Activated CD4-positive, alpha-beta T cell treated with anti-CD3 and anti-CD28 coated beads, Interleukin-10, Interleukin-2, amounts not matched to agents 100 ng/mL and 50 ng/mL, durations not matched to agents 16 hours and 8 hours (primary cell): ENCODE measurements around the gene MEOX2.

ENCODE experiments used
- DNase-seq: peaks from one replicate; pipeline ENCODE4 v3.0.0-alpha.2; 2020

Gene MEOX2

DNA sequence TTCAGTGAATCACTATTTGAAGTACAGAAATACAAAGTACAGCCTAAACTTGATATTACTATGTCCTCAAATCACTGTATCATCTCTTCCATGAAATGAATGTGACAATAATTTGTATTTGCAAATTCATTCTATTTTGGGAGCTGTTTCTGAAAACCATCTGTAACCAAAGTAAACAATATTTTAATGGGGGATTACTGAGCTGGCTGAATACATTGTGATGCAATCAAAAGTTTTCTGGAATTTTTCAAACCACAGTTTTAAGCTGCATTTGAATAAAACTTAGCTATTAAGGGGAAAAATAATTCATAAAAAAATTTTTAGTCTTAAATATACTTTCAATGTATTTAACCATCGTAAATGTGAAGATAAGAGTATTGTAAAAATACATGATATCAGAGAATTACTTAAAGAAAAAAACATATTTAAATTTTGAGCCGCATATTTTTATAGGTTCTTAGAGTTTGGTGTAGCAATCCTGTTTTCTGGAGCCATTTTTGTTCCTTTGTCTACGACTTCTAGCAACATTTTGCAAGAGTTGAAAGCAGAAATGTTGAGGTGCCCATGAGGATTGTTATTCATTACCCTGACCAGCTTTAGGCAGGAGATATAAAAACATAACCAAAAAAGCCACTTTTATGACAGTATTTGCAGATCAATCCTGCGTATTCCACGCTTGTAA lies 78.8 kb downstream of the MEOX2 start:
- DNase-seq: no peak

DNA sequence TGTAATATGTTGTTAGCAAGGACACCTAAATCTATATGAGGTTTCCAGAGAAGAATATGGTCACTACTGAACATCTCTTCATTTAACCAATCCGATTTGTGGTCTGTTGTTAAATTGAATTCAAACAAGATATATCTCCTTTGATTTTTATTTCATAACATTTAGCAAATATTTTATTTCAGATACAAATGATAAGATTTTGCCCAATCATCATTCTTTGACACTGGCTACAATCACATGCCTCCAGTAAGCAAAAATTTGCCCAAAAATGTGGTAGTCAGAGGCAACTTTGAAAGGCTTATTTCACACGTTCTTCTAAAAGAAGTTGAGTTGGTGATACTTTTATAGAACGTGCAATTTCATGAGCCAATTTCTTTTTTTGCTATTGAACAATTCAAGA lies 79.9 kb downstream of the MEOX2 start:
- DNase-seq: no peak

DNA sequence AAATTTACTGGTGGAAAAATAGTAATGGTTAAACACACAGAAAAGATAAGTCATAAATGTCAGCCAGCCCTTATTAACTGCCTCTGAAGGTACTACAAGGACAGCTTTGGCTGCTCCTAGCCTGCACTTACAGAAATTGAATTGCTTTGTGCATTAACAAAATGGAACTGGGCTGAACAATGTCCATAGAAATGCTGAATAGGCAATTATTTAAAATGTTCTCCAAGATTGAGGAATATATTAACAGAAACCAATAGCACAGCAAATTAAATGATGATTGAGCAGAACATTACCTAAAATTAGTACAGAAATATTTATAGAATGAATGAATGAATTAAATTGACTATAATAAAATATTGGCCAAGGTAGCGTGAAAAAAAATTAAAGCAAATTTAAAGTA lies 82.3 kb downstream of the MEOX2 start:
- no peak for DNase-seq

DNA sequence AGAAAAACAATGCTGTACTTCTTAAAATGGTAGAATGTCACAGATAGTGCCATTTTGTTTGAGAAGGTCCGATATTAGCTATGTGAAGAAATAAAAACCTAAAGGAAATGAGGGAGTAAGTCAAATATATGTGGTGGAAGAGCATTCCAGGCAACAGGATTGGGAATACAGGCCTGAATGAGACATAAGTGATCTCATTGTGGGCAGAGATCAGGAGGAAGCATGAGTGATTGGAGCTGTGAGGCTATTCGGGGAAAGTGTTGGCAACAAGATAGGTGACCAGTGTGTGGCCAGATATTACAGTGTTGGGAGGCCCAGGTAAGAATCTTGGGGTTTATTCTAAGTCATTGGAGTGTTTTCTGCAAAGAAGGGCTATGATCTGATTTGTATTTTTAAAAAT lies 83.4 kb downstream of the MEOX2 start:
- no peak for DNase-seq

DNA sequence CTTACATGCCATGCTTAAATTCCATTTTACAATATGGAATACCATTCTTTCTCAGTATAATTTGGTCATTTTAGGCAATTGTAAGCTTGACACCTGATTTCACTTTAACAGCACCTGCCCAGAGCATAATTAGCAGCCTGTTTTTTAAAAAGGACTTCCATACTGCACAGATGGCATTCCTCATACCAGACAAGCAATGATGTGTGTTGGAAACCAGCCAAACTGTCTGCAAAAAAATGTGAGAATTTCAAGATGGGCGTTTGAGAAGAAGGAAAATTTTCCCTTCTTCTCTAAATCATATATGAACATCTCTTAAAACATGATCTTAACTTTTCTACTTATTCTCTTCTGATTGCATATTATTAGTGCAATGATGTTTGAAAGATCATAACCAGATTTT lies 84.2 kb downstream of the MEOX2 start:
- DNase-seq: no peak

DNA sequence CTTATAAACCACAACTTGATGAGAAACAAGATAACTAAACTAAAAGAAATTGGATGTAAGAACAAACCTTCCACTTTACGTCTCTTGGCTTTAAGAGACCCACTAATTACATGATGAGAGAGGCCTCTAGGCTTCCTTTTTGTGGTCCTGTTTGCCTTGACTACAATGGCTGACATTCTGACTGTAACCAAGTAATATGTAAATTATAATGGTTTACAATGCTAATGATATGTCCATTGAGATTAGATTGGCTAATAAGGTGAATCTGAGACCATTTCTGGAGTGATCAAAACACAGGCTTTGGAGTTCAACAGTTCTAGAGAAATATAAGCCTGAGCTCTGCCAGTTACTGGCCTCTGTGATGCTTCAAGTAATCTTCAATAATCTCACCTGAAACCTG lies 85.3 kb downstream of the MEOX2 start:
- DNase-seq: no peak

DNA sequence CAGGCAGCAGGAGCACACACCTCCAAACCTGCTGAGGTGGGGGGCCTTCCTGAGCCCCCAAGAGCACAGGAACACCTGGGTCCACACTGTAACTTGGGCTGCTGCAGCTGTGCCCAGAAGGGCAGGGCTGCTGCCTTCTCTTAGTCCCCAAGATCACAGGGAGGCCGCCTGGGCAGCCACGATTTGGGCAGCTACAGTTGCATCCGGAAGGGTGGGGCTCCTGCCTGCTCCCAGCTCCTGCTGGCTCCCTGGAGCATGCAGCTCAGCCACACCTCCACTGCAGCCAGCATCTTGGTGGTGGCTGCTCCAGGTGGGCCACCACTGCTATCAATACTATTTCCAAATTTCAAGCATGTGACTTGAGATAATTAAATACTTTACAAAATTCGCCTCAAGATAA lies 86.2 kb downstream of the MEOX2 start:
- DNase-seq: no peak

DNA sequence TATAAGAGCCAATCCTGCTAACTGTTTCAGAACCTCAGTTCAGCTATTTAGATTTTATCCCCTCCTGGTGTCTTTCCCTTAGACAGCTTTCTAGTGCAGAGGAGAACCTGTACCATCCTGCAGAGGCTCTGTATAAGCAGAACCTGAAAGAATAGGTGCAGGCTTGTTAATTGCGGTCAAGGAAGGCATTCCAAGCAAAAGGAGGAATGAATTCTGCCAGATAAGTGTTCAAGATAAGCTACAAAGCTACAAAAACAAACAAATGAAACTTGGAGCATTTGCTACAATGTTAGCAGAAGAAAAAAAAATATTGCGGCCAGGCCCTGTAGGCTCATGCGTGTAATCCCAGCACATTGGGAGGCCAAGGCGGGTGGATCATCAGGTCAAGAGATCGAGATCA lies 92.0 kb downstream of the MEOX2 start:
- no peak for DNase-seq

DNA sequence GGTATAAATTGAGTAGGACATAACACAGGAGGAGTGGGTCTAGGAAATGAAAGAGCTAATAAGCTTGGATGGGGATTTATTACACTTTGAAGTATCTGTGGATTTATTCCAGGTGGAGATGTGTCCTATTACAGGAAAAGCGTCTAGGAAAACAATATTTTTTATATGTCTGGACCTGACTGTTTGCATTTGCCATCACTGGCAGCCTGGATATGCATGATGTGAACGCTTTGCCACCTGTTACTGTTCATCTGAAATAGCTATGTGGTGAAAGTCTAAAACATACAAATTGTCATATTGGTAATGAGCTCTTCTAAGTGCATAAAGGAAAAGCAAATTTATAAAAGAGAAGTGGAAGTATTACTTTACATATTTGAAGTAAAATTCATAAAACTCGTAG lies 93.1 kb downstream of the MEOX2 start:
- no peak for DNase-seq

DNA sequence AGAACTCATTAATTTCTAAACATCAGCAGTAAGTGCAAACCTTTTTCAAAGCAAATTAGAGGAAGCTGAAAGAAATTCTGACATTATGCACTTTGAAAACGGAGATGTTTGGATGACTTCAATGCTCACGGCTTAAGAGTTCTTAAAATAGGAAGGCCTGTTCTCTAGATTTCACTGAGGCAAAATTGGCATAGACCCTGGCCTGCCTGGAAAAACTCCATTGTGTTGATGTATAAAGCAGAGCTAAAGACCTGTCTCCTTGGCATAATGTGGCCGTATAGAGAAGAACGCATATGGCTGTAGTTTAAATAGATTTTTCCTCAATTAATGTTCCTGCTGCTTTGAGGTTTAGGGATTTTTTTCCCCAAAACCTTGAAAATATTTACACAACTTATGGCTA lies 100.2 kb downstream of the MEOX2 start:
- no peak for DNase-seq

DNA sequence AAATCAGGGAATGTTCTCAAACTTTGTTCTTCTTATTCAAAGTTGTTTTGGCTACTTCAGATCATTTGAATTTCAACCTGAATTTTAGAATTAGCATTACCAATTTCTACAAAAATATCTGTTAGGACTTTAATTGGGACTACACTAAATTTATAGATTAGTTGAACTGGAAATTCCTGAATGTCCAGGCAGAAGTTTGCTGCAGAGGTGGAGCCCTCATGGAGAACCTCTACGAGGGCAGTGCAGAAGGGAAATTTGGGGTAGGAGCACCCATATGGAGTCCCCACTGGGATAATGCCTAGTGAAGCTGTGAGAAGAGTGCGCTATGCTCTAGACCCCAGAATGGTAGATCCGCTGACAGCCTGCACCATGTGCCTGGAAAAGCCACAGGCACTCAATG lies 101.9 kb downstream of the MEOX2 start:
- no peak for DNase-seq

DNA sequence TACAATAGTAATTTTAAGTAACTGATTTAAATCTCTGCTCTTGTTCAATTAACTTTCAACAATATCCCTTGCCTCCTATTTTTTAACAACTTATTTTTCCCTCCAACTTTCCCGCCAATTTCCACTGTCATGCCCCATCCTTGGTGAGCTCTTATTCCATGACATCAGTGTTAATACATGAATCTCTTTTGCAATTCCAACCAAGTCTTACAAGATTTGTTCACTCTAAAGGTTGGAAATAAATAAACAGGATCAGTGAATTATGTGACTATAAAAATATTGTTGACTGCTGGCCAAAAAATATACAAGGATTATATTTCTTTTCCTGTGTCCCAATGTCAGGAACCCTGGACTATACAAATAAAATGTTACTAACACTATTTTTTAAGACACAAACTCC lies 103.7 kb downstream of the MEOX2 start:
- DNase-seq: no peak

DNA sequence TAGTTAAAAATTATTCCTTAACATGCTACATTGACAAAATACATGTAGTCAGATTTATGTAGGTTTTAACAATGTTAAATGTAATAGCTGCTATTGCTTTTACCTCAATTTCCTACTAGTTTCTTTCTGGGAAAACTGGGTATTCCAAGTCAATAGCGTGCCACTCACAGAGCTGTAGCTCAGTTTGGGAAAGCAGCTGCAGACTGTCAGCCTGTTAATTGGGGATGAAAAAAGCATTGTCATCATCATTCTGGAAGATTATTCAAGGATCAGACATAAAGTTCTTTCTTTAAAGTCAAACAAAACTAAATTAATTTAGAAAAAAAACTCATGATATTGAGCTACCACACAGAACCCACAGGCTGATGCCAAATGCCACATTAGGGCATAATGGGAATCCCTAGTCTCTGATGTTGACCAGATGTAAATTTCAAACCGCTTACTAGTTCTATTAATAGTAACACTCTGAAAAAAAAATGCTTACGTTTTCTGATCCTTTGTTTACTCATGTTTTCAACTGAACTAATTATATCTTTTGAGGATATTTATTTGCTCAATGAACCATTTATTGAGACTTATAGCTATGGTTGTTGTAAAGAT lies 105.0 kb downstream of the MEOX2 start:
- no peak for DNase-seq

DNA sequence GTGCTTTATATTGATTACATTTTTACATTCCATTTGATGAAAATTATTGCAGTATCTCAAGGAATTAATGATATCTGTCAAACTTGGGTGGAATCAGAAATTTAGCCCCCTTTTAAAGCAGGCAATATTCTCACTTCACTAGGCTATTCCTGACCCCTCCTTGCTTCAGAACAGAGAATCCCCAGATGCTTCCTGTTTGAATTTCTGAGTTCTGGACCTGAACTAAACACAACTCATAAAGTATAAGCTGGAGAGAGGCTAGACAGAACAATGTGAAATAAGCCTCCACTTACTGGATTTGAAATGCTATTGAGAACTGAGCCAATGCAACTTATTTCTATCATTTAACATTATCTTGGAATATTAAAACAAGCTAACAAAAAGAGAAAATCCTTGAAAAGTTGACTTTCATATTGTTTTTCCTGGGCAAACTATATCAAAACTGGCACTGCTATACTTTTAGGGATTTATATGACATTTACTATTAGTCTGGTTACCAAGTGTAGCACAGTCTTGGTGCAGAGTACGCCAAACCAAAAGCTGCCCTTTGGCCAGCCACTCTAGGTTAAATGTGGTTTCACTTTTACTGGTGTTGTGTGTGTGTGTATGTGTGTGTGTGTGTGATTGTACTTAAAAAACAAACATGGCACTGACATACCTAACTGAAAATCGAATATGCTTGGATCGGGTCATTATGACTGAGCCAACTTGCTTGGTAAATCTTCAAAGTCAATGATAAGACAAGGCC lies 105.7 kb downstream of the MEOX2 start:
- DNase-seq: no peak

DNA sequence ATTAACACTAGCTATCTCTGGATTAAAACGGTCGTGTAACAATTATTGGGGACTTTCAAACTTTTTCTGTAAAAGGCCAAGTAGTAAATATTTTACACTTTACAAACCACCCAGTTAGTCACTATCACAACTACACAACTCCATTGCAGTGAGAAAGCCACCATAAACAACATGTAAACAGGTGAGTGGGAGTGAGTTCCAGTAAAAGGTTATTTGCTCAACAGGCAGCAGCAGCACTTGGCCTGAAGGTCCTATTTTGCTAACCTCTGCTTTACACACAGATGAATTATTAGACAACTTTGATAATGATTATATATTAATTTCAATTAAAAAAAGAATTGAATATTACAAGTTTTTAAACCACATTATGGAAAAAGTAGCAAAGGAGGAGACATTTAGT lies 108.9 kb downstream of the MEOX2 start:
- no peak for DNase-seq

DNA sequence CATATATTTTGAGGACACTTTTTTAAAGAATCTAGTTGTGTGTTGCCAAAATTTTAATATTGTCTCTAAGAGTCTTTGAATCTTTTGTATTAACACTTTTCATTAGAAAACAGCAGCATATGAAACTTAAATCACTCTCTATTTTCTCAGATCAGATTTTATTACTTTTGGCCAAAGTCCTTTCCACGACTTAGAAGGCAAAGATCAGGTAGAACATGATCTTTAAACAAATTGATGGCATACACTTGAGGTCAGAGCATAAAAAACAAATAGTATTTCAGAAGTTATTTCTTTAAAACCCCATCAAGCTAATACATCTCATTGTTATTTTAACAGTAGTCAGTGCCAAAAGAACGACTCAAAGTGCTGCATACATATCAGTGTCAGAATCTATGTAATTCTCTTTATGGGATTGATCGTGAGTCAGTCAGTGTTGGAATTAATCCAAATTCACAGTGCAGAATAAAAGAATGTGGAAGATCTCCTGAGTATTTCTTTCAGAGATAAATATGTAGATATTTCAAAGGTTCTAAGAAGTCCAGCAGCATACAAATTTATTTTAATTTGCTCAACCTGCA lies 115.1 kb downstream of the MEOX2 start:
- DNase-seq: no peak

DNA sequence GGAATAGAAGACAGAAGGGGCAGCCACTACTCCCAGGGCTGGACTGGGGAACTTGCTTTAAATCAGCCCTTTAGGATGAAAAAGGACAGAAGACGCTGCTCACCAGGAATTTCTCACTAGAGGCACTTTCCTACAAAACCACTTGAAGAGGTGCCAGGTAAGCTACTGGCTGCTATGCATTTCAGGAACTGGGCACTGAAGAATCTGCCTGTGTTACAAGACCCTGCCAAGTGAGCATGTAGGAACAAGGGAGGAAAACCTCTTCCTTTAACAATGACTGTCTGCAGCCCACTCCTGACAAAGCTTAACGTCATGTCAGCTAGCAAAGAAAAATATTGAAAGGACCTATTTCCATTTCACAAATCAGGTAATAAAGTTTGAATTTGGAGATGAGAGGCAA lies 118.8 kb downstream of the MEOX2 start:
- no peak for DNase-seq

DNA sequence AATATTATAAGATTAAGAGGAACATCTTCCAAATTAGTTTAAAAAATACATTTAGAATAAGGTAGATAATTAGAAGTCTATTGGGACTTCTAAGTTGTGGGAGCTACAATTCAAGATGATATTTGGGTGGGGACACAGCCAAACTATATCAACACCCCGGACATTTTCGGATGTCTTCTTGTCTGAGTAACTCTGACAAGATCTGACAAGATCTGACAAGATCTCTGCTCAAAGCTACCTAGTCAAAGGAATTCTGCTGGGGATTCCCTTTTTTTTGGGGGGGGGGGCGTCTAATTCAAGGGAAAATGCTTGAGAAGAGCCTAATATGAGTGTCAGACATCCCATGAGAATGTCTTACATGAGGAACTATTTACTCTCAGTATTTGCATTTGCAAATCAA lies 119.4 kb downstream of the MEOX2 start:
- DNase-seq: no peak

DNA sequence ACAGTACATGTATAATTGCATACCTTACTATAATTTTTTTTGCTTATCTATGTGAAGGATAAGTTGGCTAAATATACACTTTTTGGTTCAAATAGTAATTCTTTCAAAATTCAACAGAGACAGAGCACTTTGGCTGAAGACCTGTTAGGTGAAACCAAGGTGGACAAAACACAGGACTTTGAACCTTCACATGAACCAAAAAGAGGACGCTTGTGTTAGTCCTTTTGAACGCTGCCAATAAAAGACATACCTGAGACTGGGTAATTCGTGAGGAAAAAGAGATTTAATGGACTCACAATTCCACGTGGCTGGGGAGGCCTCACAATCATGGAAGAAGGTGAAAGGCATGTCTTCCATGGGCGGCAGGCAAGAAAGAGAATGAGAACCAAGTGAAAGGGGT lies 120.0 kb downstream of the MEOX2 start:
- DNase-seq: no peak

DNA sequence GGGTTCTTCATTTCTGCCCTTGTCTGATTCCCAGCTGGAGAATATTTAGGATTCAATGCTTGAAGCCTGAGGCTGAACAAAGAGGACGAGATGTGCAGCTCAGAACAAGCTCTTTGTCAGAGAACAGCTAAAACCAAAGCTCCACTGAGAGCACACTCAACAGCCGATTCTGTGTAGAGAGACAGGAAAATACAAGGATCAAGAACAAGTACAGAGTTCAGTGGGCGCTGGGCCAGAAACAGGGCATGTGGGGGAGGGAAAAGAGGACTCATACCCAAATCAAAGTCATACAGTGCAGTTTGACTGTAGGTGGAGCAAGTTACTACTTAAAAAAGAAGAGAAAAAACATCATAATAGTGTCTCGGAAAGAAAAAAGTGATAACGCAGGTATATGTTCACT lies 124.6 kb downstream of the MEOX2 start, which contains the start of gene AGMO:
Gene AGMO (minus strand): TSS at position 181 of the 400 bp plus-strand sequence.
- no peak for DNase-seq
